WTC11 (cell line): Measurements from ENCODE around the gene ANXA2.

Source experiments
- CTCF ChIP-seq: fragments of 200-600 bp; IDR thresholded peaks from 2 replicates; pipeline ENCODE4 v1.8.0; 2022; ENCODE audit warnings: antibody characterized with exemption
- ELF4 ChIP-seq: sonication (generic); formaldehyde crosslinking; IDR thresholded peaks from 2 replicates; pipeline ENCODE4 v1.8.1; 2022; ENCODE audit warnings: low read depth, mild to moderate bottlenecking, moderate library complexity, missing genetic modification reagents
- ETV6 ChIP-seq: sonication (generic); formaldehyde crosslinking; IDR thresholded peaks from 2 replicates; pipeline ENCODE4 v1.8.1; 2022; ENCODE audit warnings: mild to moderate bottlenecking, missing genetic modification reagents
- HMGXB4 ChIP-seq: sonication (generic); formaldehyde crosslinking; IDR thresholded peaks from 2 replicates; pipeline ENCODE4 v1.8.1; 2023; ENCODE audit warnings: mild to moderate bottlenecking, moderate library complexity, missing genetic modification reagents
- IRF1 ChIP-seq: sonication (generic); formaldehyde crosslinking; IDR thresholded peaks from 2 replicates; pipeline ENCODE4 v1.8.0; 2023; ENCODE audit warnings: missing genetic modification reagents
- PRDM15 ChIP-seq: sonication (generic); formaldehyde crosslinking; IDR thresholded peaks from 2 replicates; pipeline ENCODE4 v1.8.0; 2022; ENCODE audit warnings: missing genetic modification reagents
- RELA ChIP-seq: sonication (generic); formaldehyde crosslinking; IDR thresholded peaks from 2 replicates; pipeline ENCODE4 v1.8.1; 2022; ENCODE audit warnings: missing genetic modification reagents, mild to moderate bottlenecking, borderline replicate concordance
- SMAD3 ChIP-seq: sonication (generic); formaldehyde crosslinking; IDR thresholded peaks from 2 replicates; pipeline ENCODE4 v1.8.0; 2022; ENCODE audit warnings: missing genetic modification reagents, mild to moderate bottlenecking, borderline replicate concordance
- USF1 ChIP-seq: sonication (generic); formaldehyde crosslinking; IDR thresholded peaks from 2 replicates; pipeline ENCODE4 v1.8.0; 2022; ENCODE audit warnings: mild to moderate bottlenecking, missing genetic modification reagents
- USF2 ChIP-seq: sonication (generic); formaldehyde crosslinking; IDR thresholded peaks from 2 replicates; pipeline ENCODE4 v1.8.1; 2023; ENCODE audit warnings: mild to moderate bottlenecking, missing genetic modification reagents, moderate library complexity
- ZBTB21 ChIP-seq: sonication (generic); formaldehyde crosslinking; IDR thresholded peaks from 2 replicates; pipeline ENCODE4 v1.8.1; 2023; ENCODE audit warnings: mild to moderate bottlenecking, missing genetic modification reagents, borderline replicate concordance
- ZNF423 ChIP-seq: fragments of 250-450 bp; sonication (Bioruptor Pico); IDR thresholded peaks from 2 replicates; pipeline ENCODE4 v2.1.2; 2022; ENCODE audit warnings: mild to moderate bottlenecking, moderate library complexity

GRCh38 chr15:60373327-60373726 lies 24.5 kb downstream of the ANXA2 start:
- TF ChIP-seq CTCF (no peak), SMAD3 (CRISPR knock-in tag) (no peak), USF2 (CRISPR knock-in tag) (no peak), ZBTB21 (CRISPR knock-in tag) (no peak), ZNF423 (CRISPR knock-in tag) (no peak), ELF4 (CRISPR knock-in tag) (no peak), RELA (CRISPR knock-in tag) (no peak), PRDM15 (CRISPR knock-in tag) (no peak), HMGXB4 (CRISPR knock-in tag) (no peak), ETV6 (CRISPR knock-in tag) (no peak), IRF1 (no peak), USF1 (CRISPR knock-in tag) (no peak)
